Neuron (in vitro differentiated cells): ENCODE results near the gene ZNF837.

ENCODE experiments used
- H2AFZ ChIP-seq: one replicate; pipeline ENCODE4 v1.6.1; 2013; ENCODE audit warnings: low read depth, mild to moderate bottlenecking, inconsistent platforms, low read length, moderate library complexity
- H3K27me3 ChIP-seq: one replicate; pipeline ENCODE4 v1.6.1; 2013; ENCODE audit warnings: low read length; ENCODE audit not compliant: insufficient read depth
- H3K36me3 ChIP-seq: one replicate; pipeline ENCODE4 v1.6.1; 2013; ENCODE audit warnings: low read length; ENCODE audit not compliant: insufficient read depth
- H3K4me1 ChIP-seq: one replicate; pipeline ENCODE4 v1.6.1; 2013; ENCODE audit warnings: low read length; ENCODE audit not compliant: insufficient read depth
- H3K4me3 ChIP-seq: 2 replicates; pipeline ENCODE4 v1.5.1; 2013; ENCODE audit warnings: mild to moderate bottlenecking, low read length, moderate library complexity
- H3K9me3 ChIP-seq: one replicate; pipeline ENCODE4 v1.6.1; 2013; ENCODE audit warnings: low read length

The ZNF837 gene

GRCh38 chr19:58400916-58401839, 20.3 kb upstream of the ZNF837 start:
- H3K9me3 ChIP-seq, result no peaks in the 10 kb centered on the region
- no peaks in the 10 kb centered on the region for H3K27me3 ChIP-seq

DNA sequence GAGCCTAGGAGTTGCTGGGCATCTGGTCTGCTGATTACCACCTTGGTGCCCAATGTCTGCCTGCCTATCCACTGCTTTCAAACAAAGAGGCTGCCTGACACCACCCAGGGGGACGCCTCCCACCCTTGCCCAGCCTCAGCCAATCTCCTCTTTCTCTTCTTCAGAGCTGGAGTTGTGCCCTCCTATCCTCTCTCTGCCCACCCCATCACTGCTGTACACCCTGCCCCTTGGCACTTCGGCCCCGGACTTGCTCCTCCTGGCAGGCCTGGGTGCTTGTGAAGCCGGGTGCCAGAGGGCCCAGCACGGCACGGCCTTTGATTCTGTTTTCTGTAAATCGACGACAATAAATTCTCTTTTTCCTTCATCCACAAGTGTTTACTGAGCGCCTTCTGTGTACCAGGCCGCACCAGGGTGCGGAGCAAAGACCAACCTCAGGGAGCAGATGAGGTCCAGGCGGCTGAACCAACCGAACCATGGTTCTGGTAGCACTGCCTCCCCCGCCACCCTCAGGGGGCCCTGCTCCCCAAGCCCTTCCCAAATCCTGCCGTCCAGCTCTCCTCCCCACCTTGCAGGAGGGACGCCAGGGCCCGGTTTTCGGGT, 19.6 kb upstream of the ZNF837 start:
- H3K9me3 ChIP-seq, result no peaks in the 10 kb centered on the region
- peaks cover 8% of the 10 kb centered on the region for H3K36me3 ChIP-seq
- H3K4me1 ChIP-seq, result peaks cover 11% of the 10 kb centered on the region
- no peaks in the 10 kb centered on the region for H3K27me3 ChIP-seq
- H3K4me3 ChIP-seq, result peak overlapping the region; percentile 59
- no peak overlapping the region for H2AFZ ChIP-seq

More at GRCh38 chr19:58400916-58401839, 20.3 kb upstream of the ZNF837 start:
- Histone ChIP-seq H3K4me3 (peak overlapping the region; percentile 59), H3K36me3 (peaks cover 5% of the 10 kb centered on the region), H3K4me1 (peaks cover 11% of the 10 kb centered on the region), H2AFZ (no peak overlapping the region)

GRCh38 chr19:58399903-58400302, 19.1 kb upstream of the ZNF837 start:
- Histone ChIP-seq H3K4me3 (peak overlapping the region; percentile 59), H2AFZ (no peak overlapping the region), H3K9me3 (no peaks in the 10 kb centered on the region)

GRCh38 chr19:58398545-58398944, 17.7 kb upstream of the ZNF837 start:
- Histone ChIP-seq H2AFZ (no peak overlapping the region), H3K9me3 (no peaks in the 10 kb centered on the region), H3K27me3 (no peaks in the 10 kb centered on the region)

More at GRCh38 chr19:58399903-58400302, 19.1 kb upstream of the ZNF837 start:
- peaks cover 11% of the 10 kb centered on the region for H3K4me1 ChIP-seq
- peaks cover 12% of the 10 kb centered on the region for H3K36me3 ChIP-seq
- H3K27me3 ChIP-seq, result no peaks in the 10 kb centered on the region

DNA sequence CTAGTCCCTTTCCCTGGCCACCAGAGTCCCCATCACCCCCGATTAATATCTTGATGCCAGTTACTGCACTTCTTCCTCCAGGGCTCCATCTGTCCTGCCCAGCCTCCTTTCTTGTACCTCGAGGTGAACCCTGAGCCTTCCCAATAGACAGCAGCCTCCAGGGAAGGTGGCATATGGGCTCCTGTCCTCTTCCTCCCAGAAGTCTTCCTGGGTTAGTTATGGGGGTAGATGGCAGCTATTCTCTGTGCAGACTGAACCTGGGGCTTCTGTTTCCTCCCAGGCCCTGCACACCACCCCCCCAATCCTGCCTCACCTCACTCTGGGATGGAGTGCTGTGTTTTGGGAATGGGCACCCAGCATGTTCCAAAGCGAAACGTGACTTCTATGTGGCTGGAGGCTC, 17.3 kb upstream of the ZNF837 start:
- no peaks in the 10 kb centered on the region for H3K9me3 ChIP-seq
- H2AFZ ChIP-seq, result no peak overlapping the region
- H3K4me3 ChIP-seq, result no peak overlapping the region
- no peaks in the 10 kb centered on the region for H3K27me3 ChIP-seq
- H3K36me3 ChIP-seq, result peaks cover 30% of the 10 kb centered on the region
- peaks cover 11% of the 10 kb centered on the region for H3K4me1 ChIP-seq

More at GRCh38 chr19:58398545-58398944, 17.7 kb upstream of the ZNF837 start:
- no peak overlapping the region for H3K4me3 ChIP-seq
- H3K4me1 ChIP-seq, result peaks cover 11% of the 10 kb centered on the region
- peaks cover 26% of the 10 kb centered on the region for H3K36me3 ChIP-seq

- H3K9me3 ChIP-seq, result no peaks in the 10 kb centered on the region
- H3K4me1 ChIP-seq, result peaks cover 11% of the 10 kb centered on the region
- H2AFZ ChIP-seq, result no peak overlapping the region
- no peak overlapping the region for H3K4me3 ChIP-seq
- peaks cover 35% of the 10 kb centered on the region for H3K36me3 ChIP-seq
- no peaks in the 10 kb centered on the region for H3K27me3 ChIP-seq
Observed at GRCh38 chr19:58397533-58398037, 16.8 kb upstream of the ZNF837 start.

GRCh38 chr19:58396691-58397532, 16.1 kb upstream of the ZNF837 start:
- peaks cover 38% of the 10 kb centered on the region for H3K36me3 ChIP-seq
- no peak overlapping the region for H3K4me3 ChIP-seq
- H3K4me1 ChIP-seq, result peaks cover 7% of the 10 kb centered on the region
- H2AFZ ChIP-seq, result no peak overlapping the region
- H3K9me3 ChIP-seq, result no peaks in the 10 kb centered on the region
- H3K27me3 ChIP-seq, result no peaks in the 10 kb centered on the region

DNA sequence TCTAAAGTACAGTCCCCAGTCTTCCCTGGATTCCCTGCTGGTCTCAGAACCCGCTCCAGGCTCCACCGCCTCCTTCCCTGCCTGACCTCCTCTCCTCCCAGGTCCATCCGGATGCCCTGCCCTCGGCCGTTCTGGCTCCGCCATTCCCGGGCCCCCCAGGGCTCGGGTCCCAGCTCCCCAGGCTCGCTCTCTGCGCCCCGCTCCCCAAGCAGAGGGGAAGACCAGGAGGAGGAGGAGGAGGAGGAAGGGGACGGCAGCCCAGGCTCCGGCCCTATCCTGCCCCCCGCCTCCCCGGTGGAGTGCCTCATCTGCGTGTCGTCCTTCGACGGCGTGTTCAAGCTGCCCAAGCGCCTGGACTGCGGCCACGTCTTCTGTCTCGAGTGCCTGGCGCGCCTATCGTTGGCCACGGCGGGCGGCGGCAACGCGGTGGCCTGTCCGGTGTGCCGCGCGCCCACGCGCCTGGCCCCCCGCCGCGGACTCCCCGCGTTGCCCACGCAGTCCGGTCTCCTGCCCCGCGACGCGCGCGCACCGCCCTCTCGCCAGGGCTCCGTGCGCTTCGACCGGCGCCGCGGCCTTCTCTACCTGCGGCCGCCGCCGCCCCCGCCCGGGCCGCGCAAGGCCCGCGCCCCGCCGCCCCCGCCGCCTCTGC, 15.3 kb upstream of the ZNF837 start:
- H3K27me3 ChIP-seq, result no peaks in the 10 kb centered on the region
- H3K9me3 ChIP-seq, result no peaks in the 10 kb centered on the region
- H2AFZ ChIP-seq, result no peak overlapping the region
- peaks cover 7% of the 10 kb centered on the region for H3K4me1 ChIP-seq
- H3K36me3 ChIP-seq, result peaks cover 40% of the 10 kb centered on the region
- H3K4me3 ChIP-seq, result no peak overlapping the region

- Histone ChIP-seq H3K4me3 (no peak within 1 kb of the TSS), H3K27me3 (no peaks in the 10 kb centered on the region), H3K36me3 (peaks cover 47% of the 10 kb centered on the region), H3K9me3 (no peaks in the 10 kb centered on the region), H2AFZ (no peak within 1 kb of the TSS), H3K4me1 (peaks cover 3% of the 10 kb centered on the region)
Observed at GRCh38 chr19:58395220-58395978, 14.6 kb upstream of the ZNF837 start, which contains the start of gene RNF225. Gene RNF225 (plus strand): TSS chr19:58395656. CDS start chr19:58396090, 434 bp downstream.

DNA sequence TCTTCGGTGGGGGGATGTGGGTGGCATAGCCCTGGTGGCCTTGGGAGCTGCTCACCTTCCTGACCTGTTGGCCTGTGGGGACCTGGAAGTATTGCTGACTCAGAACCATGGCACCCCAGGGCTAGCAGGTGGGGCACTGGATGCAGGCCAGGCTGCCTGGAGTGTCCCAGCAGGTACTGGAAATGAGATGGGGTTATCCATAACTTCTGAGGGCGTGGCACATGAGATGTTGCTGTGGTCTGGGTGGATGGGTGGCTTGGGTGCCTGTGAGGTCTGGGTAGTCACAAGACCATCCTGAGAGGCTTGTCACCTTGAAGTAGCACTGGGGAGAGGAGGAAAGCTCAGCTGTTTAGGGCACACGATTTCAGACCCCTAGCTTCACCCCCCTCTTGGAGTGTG, 14.0 kb upstream of the ZNF837 start:
- no peaks in the 10 kb centered on the region for H3K9me3 ChIP-seq
- no peaks in the 10 kb centered on the region for H3K27me3 ChIP-seq
- no peak overlapping the region for H3K4me3 ChIP-seq
- H2AFZ ChIP-seq, result no peak overlapping the region
- H3K36me3 ChIP-seq, result peaks cover 47% of the 10 kb centered on the region
- H3K4me1 ChIP-seq, result no peaks in the 10 kb centered on the region

- H2AFZ ChIP-seq, result no peak overlapping the region
- peaks cover 54% of the 10 kb centered on the region for H3K36me3 ChIP-seq
- H3K4me3 ChIP-seq, result no peak overlapping the region
Observed at GRCh38 chr19:58393725-58394033, 12.8 kb upstream of the ZNF837 start.

More at GRCh38 chr19:58393725-58394033, 12.8 kb upstream of the ZNF837 start:
- H3K4me1 ChIP-seq, result peaks cover 4% of the 10 kb centered on the region
- H3K9me3 ChIP-seq, result no peaks in the 10 kb centered on the region
- H3K27me3 ChIP-seq, result no peaks in the 10 kb centered on the region
